ENCODE measurements around the gene UBASH3A. TPM values are rescaled to one million over a fixed set of nuclear protein-coding genes. Genes with fewer than 3 reads are reported as not detected.

Gene UBASH3A
- total RNA-seq, 1 experiment from 2014 or later, result not detected

DNA sequence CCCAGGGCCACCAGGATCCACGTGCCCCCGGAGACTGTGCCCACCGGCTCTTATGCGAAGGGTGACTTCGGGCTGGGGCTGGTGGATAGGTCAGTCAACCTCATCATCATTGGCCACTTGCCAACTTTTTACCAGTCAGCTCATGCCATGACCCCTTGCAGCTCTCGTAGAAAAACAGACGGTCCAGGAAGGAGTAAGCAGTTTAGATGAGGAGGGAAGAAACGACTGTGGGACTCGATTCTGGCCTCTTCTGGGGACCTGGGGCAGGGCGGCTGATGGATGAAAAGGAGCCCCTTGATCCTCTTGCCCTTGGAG, 41.0 kb downstream of the UBASH3A start:
- DNase-seq (ENCODE audit: unreplicated experiment), result no peak
- ChIA-PET POLR2A (interaction anchor here (0.7 kb wide), 1 partner anchor 300 kb away, joined by 3 read pairs; no protein-coding TSS in a partner anchor), CTCF (interaction anchor here (0.6 to 1.6 kb wide), 2 partner anchors 281 to 315 kb away, joined by 3 to 4 read pairs; no protein-coding TSS in a partner anchor)
- no peaks in the 10 kb centered on the region for H3K9me3 Mint-ChIP-seq (ENCODE audit: unreplicated experiment)
- no peaks in the 10 kb centered on the region for H3K36me3 Mint-ChIP-seq (ENCODE audit: insufficient read depth, unreplicated experiment)
- TF ChIP-seq, protein P1, sequence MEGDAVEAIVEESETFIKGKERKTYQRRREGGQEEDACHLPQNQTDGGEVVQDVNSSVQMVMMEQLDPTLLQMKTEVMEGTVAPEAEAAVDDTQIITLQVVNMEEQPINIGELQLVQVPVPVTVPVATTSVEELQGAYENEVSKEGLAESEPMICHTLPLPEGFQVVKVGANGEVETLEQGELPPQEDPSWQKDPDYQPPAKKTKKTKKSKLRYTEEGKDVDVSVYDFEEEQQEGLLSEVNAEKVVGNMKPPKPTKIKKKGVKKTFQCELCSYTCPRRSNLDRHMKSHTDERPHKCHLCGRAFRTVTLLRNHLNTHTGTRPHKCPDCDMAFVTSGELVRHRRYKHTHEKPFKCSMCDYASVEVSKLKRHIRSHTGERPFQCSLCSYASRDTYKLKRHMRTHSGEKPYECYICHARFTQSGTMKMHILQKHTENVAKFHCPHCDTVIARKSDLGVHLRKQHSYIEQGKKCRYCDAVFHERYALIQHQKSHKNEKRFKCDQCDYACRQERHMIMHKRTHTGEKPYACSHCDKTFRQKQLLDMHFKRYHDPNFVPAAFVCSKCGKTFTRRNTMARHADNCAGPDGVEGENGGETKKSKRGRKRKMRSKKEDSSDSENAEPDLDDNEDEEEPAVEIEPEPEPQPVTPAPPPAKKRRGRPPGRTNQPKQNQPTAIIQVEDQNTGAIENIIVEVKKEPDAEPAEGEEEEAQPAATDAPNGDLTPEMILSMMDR (IDR thresholded peaks at IDR 0.05; ENCODE audit: unreplicated experiment), result no peak
- H3K27me3 Mint-ChIP-seq (ENCODE audit: insufficient read depth, unreplicated experiment), result peaks cover 47% of the 10 kb centered on the region
- intact Hi-C loops (cut with micrococcal nuclease), result no loop called here
- no peaks in the 10 kb centered on the region for H3K4me1 Mint-ChIP-seq (ENCODE audit: insufficient read depth, unreplicated experiment)
- BruUV-seq (replicated peaks), result no TSS peak
- H3K27ac Mint-ChIP-seq (ENCODE audit: low read depth, unreplicated experiment), result no peak overlapping the region
- H3K4me3 Mint-ChIP-seq (ENCODE audit: unreplicated experiment), result no peak overlapping the region

DNA sequence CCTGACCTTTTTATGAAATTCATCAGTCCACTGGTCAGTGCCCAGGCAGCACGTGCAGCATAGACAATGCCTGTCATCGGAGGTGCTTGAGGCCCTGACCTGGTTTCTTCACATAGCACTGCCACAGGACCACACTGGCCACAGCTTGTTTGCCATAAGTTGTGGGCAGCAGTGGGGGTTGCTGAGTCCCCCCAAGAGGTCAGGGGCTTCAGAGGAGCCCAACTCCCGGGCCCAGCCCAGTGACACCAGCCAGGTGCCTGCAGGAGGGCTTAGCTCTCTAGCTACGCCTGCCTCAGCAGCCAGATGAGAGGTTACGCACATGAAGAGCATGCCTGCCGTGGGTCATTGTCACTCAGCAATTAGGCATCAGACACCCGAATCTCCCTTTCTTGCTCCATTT, 41.6 kb downstream of the UBASH3A start:
- peaks cover 42% of the 10 kb centered on the region for H3K27me3 Mint-ChIP-seq (ENCODE audit: insufficient read depth, unreplicated experiment)
- BruUV-seq (replicated peaks), result no TSS peak
- POLR2A ChIA-PET, result interaction anchor here (0.7 kb wide), 1 partner anchor 300 kb away, joined by 3 read pairs; no protein-coding TSS in a partner anchor
- TF ChIP-seq, protein P1 (IDR thresholded peaks at IDR 0.05; ENCODE audit: unreplicated experiment), result no peak
- H3K36me3 Mint-ChIP-seq (ENCODE audit: insufficient read depth, unreplicated experiment), result peaks cover 5% of the 10 kb centered on the region
- H3K27ac Mint-ChIP-seq (ENCODE audit: low read depth, unreplicated experiment), result no peak overlapping the region
- DNase-seq (ENCODE audit: unreplicated experiment), result no peak
- intact Hi-C loops (cut with micrococcal nuclease), result no loop called here
- CTCF ChIA-PET, result interaction anchor here (0.6 to 1.6 kb wide), 3 partner anchors 228 to 316 kb away, joined by 3 to 4 read pairs (median 3); no protein-coding TSS in a partner anchor
- no peak overlapping the region for H3K4me3 Mint-ChIP-seq (ENCODE audit: unreplicated experiment)
- no peaks in the 10 kb centered on the region for H3K4me1 Mint-ChIP-seq (ENCODE audit: insufficient read depth, unreplicated experiment)
- H3K9me3 Mint-ChIP-seq (ENCODE audit: unreplicated experiment), result no peaks in the 10 kb centered on the region

DNA sequence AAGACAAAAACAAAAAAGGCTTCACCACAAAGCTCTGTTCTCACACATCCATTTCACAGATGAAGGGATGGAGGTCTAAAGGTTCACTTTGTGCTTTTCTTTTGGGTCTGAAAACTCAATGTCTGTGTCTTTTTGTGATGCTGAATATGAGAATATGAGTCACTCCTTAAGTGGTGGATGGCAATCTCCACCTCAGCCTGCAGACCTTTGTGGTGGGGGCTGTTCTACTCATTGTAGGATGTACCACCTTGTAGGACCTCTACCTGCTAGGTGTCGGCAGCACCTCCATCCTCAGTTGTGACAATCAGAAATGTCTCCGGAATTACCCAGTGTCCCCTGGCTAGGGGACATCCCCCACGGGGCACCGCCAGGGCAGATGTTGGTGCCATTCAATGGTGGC, 42.8 kb downstream of the UBASH3A start:
- TF ChIP-seq, protein P1 (IDR thresholded peaks at IDR 0.05; ENCODE audit: unreplicated experiment), result no peak
- H3K27ac Mint-ChIP-seq (ENCODE audit: low read depth, unreplicated experiment), result no peak overlapping the region
- H3K4me1 Mint-ChIP-seq (ENCODE audit: insufficient read depth, unreplicated experiment), result no peaks in the 10 kb centered on the region
- H3K4me3 Mint-ChIP-seq (ENCODE audit: unreplicated experiment), result no peak overlapping the region
- intact Hi-C loops (cut with micrococcal nuclease), result no loop called here
- POLR2A ChIA-PET, result no interaction called here
- no peaks in the 10 kb centered on the region for H3K9me3 Mint-ChIP-seq (ENCODE audit: unreplicated experiment)
- DNase-seq (ENCODE audit: unreplicated experiment), result no peak
- H3K27me3 Mint-ChIP-seq (ENCODE audit: insufficient read depth, unreplicated experiment), result peaks cover 42% of the 10 kb centered on the region
- peaks cover 6% of the 10 kb centered on the region for H3K36me3 Mint-ChIP-seq (ENCODE audit: insufficient read depth, unreplicated experiment)
- CTCF ChIA-PET, result interaction anchor here (0.6 to 0.9 kb wide), 2 partner anchors 162 to 302 kb away, joined by 3 read pairs; no protein-coding TSS in a partner anchor
- no TSS peak for BruUV-seq (replicated peaks)

DNA sequence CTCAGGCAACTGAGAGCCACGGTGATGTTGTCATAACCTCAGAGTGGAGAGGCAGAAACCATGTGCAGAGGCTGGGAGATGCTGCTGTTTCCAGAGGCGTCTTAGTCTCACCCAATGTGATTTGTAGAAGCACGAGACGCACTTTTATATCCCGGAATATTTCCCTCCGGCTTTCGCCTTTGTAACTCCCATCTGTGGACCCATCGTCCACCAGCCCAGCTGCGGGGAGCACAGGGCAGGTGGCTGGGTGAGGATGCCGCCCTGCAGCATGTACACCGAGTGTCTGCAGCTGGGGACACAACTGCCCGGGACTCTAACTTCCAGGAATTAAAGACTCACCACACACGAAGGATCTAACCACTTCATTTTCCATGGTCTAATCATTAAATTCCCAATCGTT, 43.5 kb downstream of the UBASH3A start:
- H3K27me3 Mint-ChIP-seq (ENCODE audit: insufficient read depth, unreplicated experiment), result peaks cover 36% of the 10 kb centered on the region
- H3K36me3 Mint-ChIP-seq (ENCODE audit: insufficient read depth, unreplicated experiment), result peaks cover 6% of the 10 kb centered on the region
- no peak overlapping the region for H3K4me3 Mint-ChIP-seq (ENCODE audit: unreplicated experiment)
- H3K27ac Mint-ChIP-seq (ENCODE audit: low read depth, unreplicated experiment), result no peak overlapping the region
- TF ChIP-seq, protein P1 (IDR thresholded peaks at IDR 0.05; ENCODE audit: unreplicated experiment), result no peak
- ChIA-PET POLR2A (no interaction called here), CTCF (no interaction called here)
- no peaks in the 10 kb centered on the region for H3K9me3 Mint-ChIP-seq (ENCODE audit: unreplicated experiment)
- BruUV-seq (replicated peaks), result no TSS peak
- no peak for DNase-seq (ENCODE audit: unreplicated experiment)
- intact Hi-C loops (cut with micrococcal nuclease), result no loop called here
- no peaks in the 10 kb centered on the region for H3K4me1 Mint-ChIP-seq (ENCODE audit: insufficient read depth, unreplicated experiment)

Measured in MCF 10A (cell line).